Measurements from ENCODE around the gene DIS3L2.

DNA sequence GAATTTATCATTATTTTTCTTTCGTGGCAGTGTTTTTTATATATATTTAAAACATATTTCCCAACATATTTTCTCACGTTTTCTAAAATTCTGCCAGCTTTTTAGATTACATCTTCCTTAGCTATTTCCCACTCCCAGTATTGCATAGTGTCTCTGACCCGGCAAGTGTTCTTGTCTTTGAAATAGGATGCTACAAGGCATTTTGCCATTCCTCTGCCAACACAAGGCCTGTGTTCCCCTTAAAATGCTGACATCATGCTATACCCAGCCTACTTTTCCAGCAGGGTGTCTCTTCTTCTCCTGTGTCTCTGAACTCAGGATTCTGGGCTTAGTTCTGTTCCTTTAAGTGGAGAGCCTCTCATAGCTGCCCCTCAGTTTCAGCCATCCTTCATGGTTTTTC lies 115.2 kb downstream of the DIS3L2 start:
- TF ChIP-seq, protein P1, sequence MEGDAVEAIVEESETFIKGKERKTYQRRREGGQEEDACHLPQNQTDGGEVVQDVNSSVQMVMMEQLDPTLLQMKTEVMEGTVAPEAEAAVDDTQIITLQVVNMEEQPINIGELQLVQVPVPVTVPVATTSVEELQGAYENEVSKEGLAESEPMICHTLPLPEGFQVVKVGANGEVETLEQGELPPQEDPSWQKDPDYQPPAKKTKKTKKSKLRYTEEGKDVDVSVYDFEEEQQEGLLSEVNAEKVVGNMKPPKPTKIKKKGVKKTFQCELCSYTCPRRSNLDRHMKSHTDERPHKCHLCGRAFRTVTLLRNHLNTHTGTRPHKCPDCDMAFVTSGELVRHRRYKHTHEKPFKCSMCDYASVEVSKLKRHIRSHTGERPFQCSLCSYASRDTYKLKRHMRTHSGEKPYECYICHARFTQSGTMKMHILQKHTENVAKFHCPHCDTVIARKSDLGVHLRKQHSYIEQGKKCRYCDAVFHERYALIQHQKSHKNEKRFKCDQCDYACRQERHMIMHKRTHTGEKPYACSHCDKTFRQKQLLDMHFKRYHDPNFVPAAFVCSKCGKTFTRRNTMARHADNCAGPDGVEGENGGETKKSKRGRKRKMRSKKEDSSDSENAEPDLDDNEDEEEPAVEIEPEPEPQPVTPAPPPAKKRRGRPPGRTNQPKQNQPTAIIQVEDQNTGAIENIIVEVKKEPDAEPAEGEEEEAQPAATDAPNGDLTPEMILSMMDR (conservative IDR thresholded peaks at IDR 0.05) = no peak
- TF ChIP-seq EZH2 (IDR thresholded peaks at IDR 0.05; ENCODE audit: low read depth) = no peak
